Measurements from ENCODE around the gene ATAD2B. TPM values are rescaled to one million over a fixed set of nuclear protein-coding genes. Genes with fewer than 3 reads are reported as not detected.

The ATAD2B gene
- total RNA-seq, 2 experiments from 2014 or later: 9.4 to 21.7 TPM

DNA sequence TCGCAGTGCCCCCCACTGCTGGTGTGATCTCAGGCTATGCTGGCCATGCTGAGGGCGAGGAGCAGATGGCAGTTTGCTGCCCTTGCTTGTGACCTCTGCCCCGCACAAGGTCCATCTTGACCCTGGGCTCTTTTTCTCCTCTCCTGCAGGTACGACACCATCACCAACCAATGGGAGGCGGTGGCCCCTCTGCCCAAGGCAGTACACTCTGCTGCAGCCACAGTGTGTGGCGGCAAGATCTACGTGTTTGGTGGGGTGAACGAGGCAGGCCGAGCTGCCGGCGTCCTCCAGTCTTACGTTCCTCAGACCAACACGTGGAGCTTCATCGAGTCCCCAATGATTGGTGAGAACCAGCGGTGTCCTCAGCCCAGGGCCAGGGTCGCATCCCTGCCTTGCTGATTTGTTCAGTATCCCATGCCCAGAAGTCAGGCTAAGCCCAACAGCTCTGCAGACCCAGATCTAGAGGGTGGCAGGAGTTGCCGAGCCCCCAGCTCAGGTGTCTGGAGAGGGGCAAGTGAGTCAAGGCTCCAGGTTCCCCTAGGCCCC lies 223.8 kb downstream of the ATAD2B start:
- no peaks in the 10 kb centered on the region for H3K79me2 ChIP-seq (ENCODE audit: insufficient read depth, low read depth, low read length)
- no peak overlapping the region for H3K4me3 ChIP-seq (ENCODE audit: low read depth, low read length, poor library complexity, severe bottlenecking)
- H3K27ac ChIP-seq (ENCODE audit: low read depth, low read length, poor library complexity, severe bottlenecking): no peak overlapping the region
- ChIA-PET POLR2A (interaction anchor here (0.6 kb wide), 1 partner anchor 12 kb away, joined by 3 read pairs; no protein-coding TSS in a partner anchor), CTCF (ENCODE audit: unreplicated experiment) (no interaction called here)
- H4K20me1 ChIP-seq (ENCODE audit: insufficient read depth, low read length): no peaks in the 10 kb centered on the region
- no peak overlapping the region for H2AFZ ChIP-seq (ENCODE audit: low read length)
- no peak for DNase-seq (ENCODE audit: low spot score)
- TF ChIP-seq EZH2phosphoT487 (IDR thresholded peaks at IDR 0.05; ENCODE audit: borderline replicate concordance, low read depth, low read length): no peak
- TF ChIP-seq, protein P1, sequence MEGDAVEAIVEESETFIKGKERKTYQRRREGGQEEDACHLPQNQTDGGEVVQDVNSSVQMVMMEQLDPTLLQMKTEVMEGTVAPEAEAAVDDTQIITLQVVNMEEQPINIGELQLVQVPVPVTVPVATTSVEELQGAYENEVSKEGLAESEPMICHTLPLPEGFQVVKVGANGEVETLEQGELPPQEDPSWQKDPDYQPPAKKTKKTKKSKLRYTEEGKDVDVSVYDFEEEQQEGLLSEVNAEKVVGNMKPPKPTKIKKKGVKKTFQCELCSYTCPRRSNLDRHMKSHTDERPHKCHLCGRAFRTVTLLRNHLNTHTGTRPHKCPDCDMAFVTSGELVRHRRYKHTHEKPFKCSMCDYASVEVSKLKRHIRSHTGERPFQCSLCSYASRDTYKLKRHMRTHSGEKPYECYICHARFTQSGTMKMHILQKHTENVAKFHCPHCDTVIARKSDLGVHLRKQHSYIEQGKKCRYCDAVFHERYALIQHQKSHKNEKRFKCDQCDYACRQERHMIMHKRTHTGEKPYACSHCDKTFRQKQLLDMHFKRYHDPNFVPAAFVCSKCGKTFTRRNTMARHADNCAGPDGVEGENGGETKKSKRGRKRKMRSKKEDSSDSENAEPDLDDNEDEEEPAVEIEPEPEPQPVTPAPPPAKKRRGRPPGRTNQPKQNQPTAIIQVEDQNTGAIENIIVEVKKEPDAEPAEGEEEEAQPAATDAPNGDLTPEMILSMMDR (conservative IDR thresholded peaks at IDR 0.05; ENCODE audit: low read length): no peak
- intact Hi-C loops (cut with micrococcal nuclease; ENCODE audit: unreplicated experiment): no loop called here
- H3K9me3 ChIP-seq (ENCODE audit: low read length): no peaks in the 10 kb centered on the region
- no TSS peak for BruUV-seq (replicated peaks)
- no peaks in the 10 kb centered on the region for H3K36me3 ChIP-seq (ENCODE audit: insufficient read depth, low read length)
- no peaks in the 10 kb centered on the region for H3K9me2 ChIP-seq (ENCODE audit: insufficient read depth, low read length)
- H3K4me1 ChIP-seq (ENCODE audit: insufficient read depth, low read length, poor library complexity, severe bottlenecking): no peaks in the 10 kb centered on the region
- H3K4me2 ChIP-seq (ENCODE audit: low read length): no peak overlapping the region

DNA sequence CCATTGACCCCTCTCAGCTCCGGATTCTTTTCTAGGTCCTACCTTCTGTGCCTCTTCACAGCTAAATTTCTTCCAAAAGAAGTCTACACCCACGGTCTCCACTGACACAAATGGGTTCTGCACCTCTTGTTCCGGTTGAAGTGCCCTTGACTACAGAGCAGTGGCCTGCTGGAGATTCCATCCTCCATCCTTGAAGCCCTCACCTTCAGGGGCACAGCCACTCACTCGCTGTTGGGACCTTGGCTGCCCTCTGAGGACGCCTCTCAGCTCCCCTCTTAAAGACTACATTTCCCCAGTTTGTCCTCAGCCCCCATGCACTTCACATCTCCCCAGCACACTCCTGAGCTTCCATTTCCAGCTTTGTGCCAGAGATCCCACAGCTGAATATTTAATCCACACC lies 226.3 kb downstream of the ATAD2B start:
- no peaks in the 10 kb centered on the region for H3K4me1 ChIP-seq (ENCODE audit: insufficient read depth, low read length, poor library complexity, severe bottlenecking)
- intact Hi-C loops (cut with micrococcal nuclease; ENCODE audit: unreplicated experiment): no loop called here
- CTCF ChIA-PET (ENCODE audit: unreplicated experiment): no interaction called here
- no peaks in the 10 kb centered on the region for H3K9me3 ChIP-seq (ENCODE audit: low read length)
- H3K4me2 ChIP-seq (ENCODE audit: low read length): no peak overlapping the region
- no peaks in the 10 kb centered on the region for H4K20me1 ChIP-seq (ENCODE audit: insufficient read depth, low read length)
- no peaks in the 10 kb centered on the region for H3K79me2 ChIP-seq (ENCODE audit: insufficient read depth, low read depth, low read length)
- no peak for DNase-seq (ENCODE audit: low spot score)
- no peak overlapping the region for H3K27ac ChIP-seq (ENCODE audit: low read depth, low read length, poor library complexity, severe bottlenecking)
- H3K9me2 ChIP-seq (ENCODE audit: insufficient read depth, low read length): no peaks in the 10 kb centered on the region
- POLR2A ChIA-PET: no interaction called here
- H3K36me3 ChIP-seq (ENCODE audit: insufficient read depth, low read length): no peaks in the 10 kb centered on the region
- TF ChIP-seq, protein P1 (conservative IDR thresholded peaks at IDR 0.05; ENCODE audit: low read length): no peak
- no peak for TF ChIP-seq EZH2phosphoT487 (IDR thresholded peaks at IDR 0.05; ENCODE audit: borderline replicate concordance, low read depth, low read length)
- no peak overlapping the region for H3K4me3 ChIP-seq (ENCODE audit: low read depth, low read length, poor library complexity, severe bottlenecking)
- no peak overlapping the region for H2AFZ ChIP-seq (ENCODE audit: low read length)
- BruUV-seq (replicated peaks): no TSS peak

DNA sequence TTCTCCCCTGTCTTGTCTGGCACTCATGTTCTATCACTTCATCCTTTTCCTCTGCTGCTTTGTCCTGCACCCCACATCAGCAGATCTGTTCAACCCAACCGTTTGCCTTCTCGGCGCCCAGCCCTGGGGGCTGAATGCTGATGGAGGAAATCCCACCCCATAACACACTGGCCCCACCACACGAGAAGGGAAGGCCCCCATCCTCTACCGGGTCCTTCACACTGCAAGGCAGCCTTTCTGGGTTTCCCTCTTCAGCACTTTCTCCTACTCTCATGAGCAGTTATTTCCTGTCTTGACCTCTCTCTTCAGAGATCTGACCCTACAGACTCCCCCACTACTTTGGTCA lies 227.4 kb downstream of the ATAD2B start:
- BruUV-seq (replicated peaks): no TSS peak
- POLR2A ChIA-PET: no interaction called here
- intact Hi-C loops (cut with micrococcal nuclease; ENCODE audit: unreplicated experiment): no loop called here

More for the DNA sequence above, 227.4 kb downstream of the ATAD2B start:
- H3K36me3 ChIP-seq (ENCODE audit: insufficient read depth, low read length): no peaks in the 10 kb centered on the region
- H3K9me3 ChIP-seq (ENCODE audit: low read length): no peaks in the 10 kb centered on the region
- no peaks in the 10 kb centered on the region for H3K9me2 ChIP-seq (ENCODE audit: insufficient read depth, low read length)
- no peak overlapping the region for H3K4me2 ChIP-seq (ENCODE audit: low read length)
- no peaks in the 10 kb centered on the region for H3K4me1 ChIP-seq (ENCODE audit: insufficient read depth, low read length, poor library complexity, severe bottlenecking)
- H2AFZ ChIP-seq (ENCODE audit: low read length): no peak overlapping the region
- H3K27ac ChIP-seq (ENCODE audit: low read depth, low read length, poor library complexity, severe bottlenecking): no peak overlapping the region
- no peaks in the 10 kb centered on the region for H3K79me2 ChIP-seq (ENCODE audit: insufficient read depth, low read depth, low read length)
- H4K20me1 ChIP-seq (ENCODE audit: insufficient read depth, low read length): no peaks in the 10 kb centered on the region
- no peak overlapping the region for H3K4me3 ChIP-seq (ENCODE audit: low read depth, low read length, poor library complexity, severe bottlenecking)
- CTCF ChIA-PET (ENCODE audit: unreplicated experiment): no interaction called here
- TF ChIP-seq, protein P1 (conservative IDR thresholded peaks at IDR 0.05; ENCODE audit: low read length): no peak
- TF ChIP-seq EZH2phosphoT487 (IDR thresholded peaks at IDR 0.05; ENCODE audit: borderline replicate concordance, low read depth, low read length): no peak
- DNase-seq (ENCODE audit: low spot score): no peak

Measured in OCI-LY7 (cell line).